SK-MEL-5 (cell line): ENCODE results near the gene LAMA4. TPM values are rescaled to one million over a fixed set of nuclear protein-coding genes. Genes with fewer than 3 reads are reported as not detected.

Experiments used
- DNase-seq: peaks from one replicate; pipeline ENCODE4 v3.0.0-alpha.2; 2016; ENCODE audit warnings: low read depth, low spot score
- in situ Hi-C: cut with HindIII; loops from 2 replicates; pipeline ENCODE4 v1.10.0; 2016; ENCODE audit warnings: low sequenced_read_pairs, high pct_unique_total_duplicates, low pct_unique_long_range_greater_than_20kb
- total RNA-seq: library from RNA; depleted of rRNA; stranded (reverse); fragments of >200 nt; shearing (Covaris generic); gene quantifications from 2 replicates; pipeline ENCODE4 v1.2.3, GENCODE V29; 2014

LAMA4 gene
- total RNA-seq, 1 experiment from 2014 or later, result 48.9 TPM

DNA sequence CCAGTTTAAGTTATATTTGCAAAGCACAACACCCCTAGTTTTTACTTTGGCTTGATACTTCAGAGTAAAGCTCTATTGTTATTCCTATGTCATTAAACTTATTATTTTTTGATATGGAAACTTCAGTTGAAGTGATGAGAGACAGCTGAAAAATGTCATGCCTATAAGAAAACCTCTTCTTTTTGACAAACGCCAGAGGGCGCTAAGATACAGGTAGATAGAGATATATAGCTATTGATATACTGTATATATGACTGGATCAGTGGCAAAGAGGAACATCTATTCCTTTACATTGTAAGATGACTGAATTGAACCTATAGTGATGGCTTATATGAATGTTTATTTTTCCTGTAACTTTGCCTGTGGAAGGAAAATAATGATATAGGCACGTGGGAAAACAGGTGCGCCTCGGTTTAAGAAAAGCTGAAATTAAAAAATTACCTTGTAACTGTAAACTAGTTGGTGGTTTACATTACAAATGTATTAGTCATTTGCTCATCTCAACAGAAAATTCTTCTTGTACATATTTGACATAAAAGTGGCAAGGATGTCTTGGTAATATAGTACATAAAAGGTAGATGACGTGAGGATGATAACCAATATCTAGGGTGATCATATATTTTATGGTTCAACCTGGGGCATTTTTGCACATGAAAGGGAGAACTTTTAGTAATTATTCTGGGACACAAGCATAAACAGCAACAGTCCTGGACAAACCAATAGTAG, 74.1 kb downstream of the LAMA4 start:
- DNase-seq, result peak; percentile 85
- in situ Hi-C loops, result no loop called here

DNA sequence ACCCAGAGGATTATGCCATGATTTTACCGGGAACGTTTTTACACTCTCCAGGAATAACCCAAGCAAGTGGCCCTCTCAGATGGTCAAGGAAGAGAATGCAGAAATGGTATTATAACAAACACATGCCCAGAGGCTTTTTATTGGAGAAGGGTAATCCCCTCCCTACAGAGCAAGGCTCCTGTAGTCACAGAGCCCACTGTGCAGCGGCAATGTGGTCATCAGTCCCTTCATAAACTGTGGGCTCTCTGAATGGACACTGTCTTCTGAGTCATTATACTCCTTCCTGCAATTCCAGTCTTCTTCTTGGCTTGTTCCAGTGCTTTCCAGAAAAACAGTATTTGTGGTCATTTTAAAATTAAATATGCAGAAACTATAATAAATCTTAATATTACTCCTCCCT, 74.7 kb downstream of the LAMA4 start:
- DNase-seq, result no peak
- in situ Hi-C loops, result no loop called here

GRCh38 chr6:112178846-112179245, 75.5 kb downstream of the LAMA4 start:
- in situ Hi-C loops, result no loop called here
- DNase-seq, result no peak

GRCh38 chr6:112177092-112177491, 77.3 kb downstream of the LAMA4 start:
- in situ Hi-C loops, result no loop called here
- DNase-seq, result no peak

GRCh38 chr6:112176175-112176574, 78.2 kb downstream of the LAMA4 start:
- in situ Hi-C loops, result no loop called here
- DNase-seq, result no peak

GRCh38 chr6:112173221-112173804, 81.1 kb downstream of the LAMA4 start:
- DNase-seq, result no peak
- in situ Hi-C loops, result no loop called here

- no peak for DNase-seq
- in situ Hi-C loops, result no loop called here
Measured at GRCh38 chr6:112172540-112172939, 81.8 kb downstream of the LAMA4 start.

DNA sequence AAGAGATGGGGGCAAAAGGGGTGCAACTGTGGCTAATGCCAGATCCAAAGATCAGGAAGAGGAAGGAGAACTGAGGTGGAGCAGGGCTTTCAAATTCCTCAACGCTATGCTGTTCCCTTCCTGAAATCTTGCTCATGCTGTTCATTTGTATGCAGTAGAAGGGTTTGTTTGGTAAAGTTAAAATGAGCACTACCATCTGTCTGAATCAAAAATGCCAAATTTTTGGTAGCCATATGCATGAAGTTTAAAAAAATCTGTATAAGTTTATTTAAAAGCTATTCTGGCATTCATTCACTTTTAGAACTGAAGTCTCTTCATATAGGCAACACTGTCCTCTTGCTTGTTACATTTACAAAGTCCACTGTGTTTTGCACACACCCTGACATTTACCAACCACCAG, 84.8 kb downstream of the LAMA4 start:
- DNase-seq, result no peak
- in situ Hi-C loops, result no loop called here

GRCh38 chr6:112163295-112164257, 90.8 kb downstream of the LAMA4 start:
- peak; percentile 75 for DNase-seq
- in situ Hi-C loops, result no loop called here

DNA sequence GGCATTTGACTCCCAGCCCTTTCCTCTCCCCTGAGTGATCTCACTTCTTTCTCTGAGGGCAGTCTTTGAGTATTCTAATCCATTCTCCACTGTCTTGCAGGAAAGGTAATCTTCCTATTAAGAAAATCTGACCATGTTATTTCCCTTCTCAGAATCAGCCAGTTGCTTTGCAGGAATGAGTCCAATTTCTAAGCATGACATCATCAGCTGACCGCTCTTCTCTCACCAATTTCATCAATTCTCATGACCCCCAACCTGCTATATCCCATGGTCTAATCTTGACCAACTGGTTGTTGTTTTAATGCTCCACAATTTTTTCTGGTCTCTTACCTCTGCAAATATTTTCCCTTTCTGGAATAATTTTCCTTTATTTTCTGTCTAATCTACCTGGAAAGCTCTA, 93.6 kb downstream of the LAMA4 start:
- in situ Hi-C loops, result no loop called here

DNA sequence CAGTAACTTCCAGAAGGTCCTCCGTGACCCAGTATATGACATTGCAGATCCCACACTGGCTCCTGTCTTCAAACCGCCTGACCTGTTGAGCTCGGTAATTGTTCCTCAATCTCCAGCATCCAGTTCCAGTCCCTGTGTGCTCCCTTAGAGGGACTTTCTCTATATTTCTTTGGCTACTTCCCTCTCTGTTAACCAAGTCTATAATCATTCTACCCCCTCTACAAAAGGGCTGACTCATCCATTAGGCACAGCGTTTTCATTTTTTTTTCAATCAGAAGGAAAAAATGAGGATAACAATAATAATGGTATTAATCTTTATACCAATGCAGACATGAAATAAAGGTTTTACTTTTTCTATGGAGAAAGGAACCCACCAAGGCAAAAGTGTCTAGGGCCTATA, 97.7 kb downstream of the LAMA4 start:
- no peak for DNase-seq
- in situ Hi-C loops, result no loop called here

More for the DNA sequence above, 93.6 kb downstream of the LAMA4 start:
- DNase-seq, result no peak

- DNase-seq, result no peak
- in situ Hi-C loops, result no loop called here
Measured at GRCh38 chr6:112155886-112156285, 98.5 kb downstream of the LAMA4 start.

DNA sequence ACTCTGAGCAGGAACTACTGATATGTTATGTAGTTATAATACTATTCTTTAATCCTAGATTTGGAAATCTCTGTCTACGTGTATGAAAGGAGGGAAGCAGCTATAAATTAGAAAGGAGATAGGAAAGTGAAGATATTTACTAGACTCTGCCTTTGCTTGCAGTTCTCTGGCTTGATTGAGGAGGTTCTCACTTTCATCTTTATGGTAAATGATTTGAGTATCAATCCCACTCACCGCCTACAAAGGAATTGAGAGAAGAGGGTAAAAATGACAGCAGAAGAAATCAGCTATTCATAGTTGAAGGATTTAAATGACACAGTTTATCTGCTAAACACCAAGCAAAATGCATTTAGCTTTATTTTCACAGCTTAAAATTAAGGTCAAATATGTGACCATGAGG, 99.7 kb downstream of the LAMA4 start:
- in situ Hi-C loops, result no loop called here
- DNase-seq, result no peak

DNA sequence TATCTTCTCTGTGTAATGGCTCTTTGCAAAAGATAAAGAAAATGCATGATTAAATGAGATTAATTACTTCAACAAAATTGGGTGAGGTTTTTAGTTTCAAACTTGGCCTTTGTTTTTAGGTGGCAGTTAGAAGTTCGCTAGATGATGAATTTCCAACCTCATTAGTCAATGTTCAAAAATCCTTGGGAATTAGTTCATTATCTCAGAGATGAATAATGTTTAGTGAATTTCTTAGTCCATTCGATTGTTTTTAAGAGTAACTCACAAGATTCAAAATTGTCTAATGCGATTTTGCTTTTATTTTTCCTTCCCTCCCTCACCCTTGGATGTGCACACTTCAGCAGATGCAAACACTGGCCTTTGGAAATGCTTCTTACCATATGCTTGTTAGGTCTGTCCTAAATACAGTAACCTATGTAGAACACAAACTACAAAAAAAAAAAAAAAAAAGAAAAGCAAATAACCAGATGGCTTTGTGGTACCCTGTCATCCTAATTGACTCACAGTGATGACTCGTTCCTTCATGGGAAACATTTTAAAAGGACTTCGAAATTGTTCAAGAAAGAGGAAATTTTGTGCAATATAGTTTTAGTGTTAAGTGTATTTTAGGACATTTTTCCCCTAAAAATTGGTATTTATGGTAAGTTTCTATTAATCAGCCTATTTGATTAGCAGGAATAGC, 100.3 kb downstream of the LAMA4 start:
- in situ Hi-C loops, result no loop called here
- DNase-seq, result no peak

- DNase-seq, result no peak
- in situ Hi-C loops, result no loop called here
Measured at GRCh38 chr6:112150363-112150762, 104.0 kb downstream of the LAMA4 start.

- no peak for DNase-seq
- in situ Hi-C loops, result no loop called here
Measured at GRCh38 chr6:112149719-112150263, 104.6 kb downstream of the LAMA4 start.

GRCh38 chr6:112149236-112149635, 105.1 kb downstream of the LAMA4 start:
- in situ Hi-C loops, result no loop called here
- peak; percentile 20 for DNase-seq

GRCh38 chr6:112148103-112148502, 106.3 kb downstream of the LAMA4 start:
- no peak for DNase-seq
- in situ Hi-C loops, result no loop called here
